Measurements from ENCODE around the gene GABRQ. TPM values are rescaled to one million over a fixed set of nuclear protein-coding genes. Genes with fewer than 3 reads are reported as not detected.

Gene GABRQ
- total and polyA plus RNA-seq, 7 donors, result under 0.01 to 0.06 TPM; not detected in 5

- intact Hi-C loops (cut with DNase I), result no loop called here
- no peak for DNase-seq
- H3K9me3 ChIP-seq, result no peaks in the 10 kb centered on the region
- H3K36me3 ChIP-seq, result no peaks in the 10 kb centered on the region
- H3K27me3 ChIP-seq, result peaks cover 15 to 30% (median 15%) of the 10 kb centered on the region in 3 donors
- TF ChIP-seq POLR2AphosphoS5 (IDR thresholded peaks at IDR 0.05), result no peak
- no peak for TF ChIP-seq POLR2A (IDR thresholded peaks at IDR 0.05)
- TF ChIP-seq EP300 (IDR thresholded peaks at IDR 0.05), result no peak
- TF ChIP-seq CTCF (IDR thresholded peaks at IDR 0.05), result no peak
- no peak overlapping the region for H3K27ac ChIP-seq
- WGBS, 2 donors, result 76 to 77% methylated on average over 7 of the region's 7 CpGs
- H3K4me3 ChIP-seq, result no peak overlapping the region
- no peaks in the 10 kb centered on the region for H3K4me1 ChIP-seq
These were observed 1.7 kb downstream of the GABRQ start for GRCh38 chrX:152639426-152639825.

- Histone ChIP-seq H3K27ac (no peak overlapping the region), H3K4me3 (no peak overlapping the region), H3K27me3 (peaks cover 15 to 30% (median 15%) of the 10 kb centered on the region in 3 donors), H3K4me1 (no peaks in the 10 kb centered on the region), H3K9me3 (no peaks in the 10 kb centered on the region), H3K36me3 (no peaks in the 10 kb centered on the region)
- no peak for TF ChIP-seq POLR2A (IDR thresholded peaks at IDR 0.05)
- no peak for TF ChIP-seq POLR2AphosphoS5 (IDR thresholded peaks at IDR 0.05)
- TF ChIP-seq CTCF (IDR thresholded peaks at IDR 0.05), result no peak
- no peak for TF ChIP-seq EP300 (IDR thresholded peaks at IDR 0.05)
- no peak for DNase-seq
- WGBS, 2 donors, result 82 to 85% methylated on average over 18 of the region's 18 CpGs
- intact Hi-C loops (cut with DNase I), result no loop called here
These were observed 2.5 kb downstream of the GABRQ start for GRCh38 chrX:152640034-152640818.

- Histone ChIP-seq H3K36me3 (no peaks in the 10 kb centered on the region), H3K9me3 (no peaks in the 10 kb centered on the region), H3K4me3 (no peak overlapping the region), H3K4me1 (no peaks in the 10 kb centered on the region), H3K27me3 (peaks cover 15 to 27% (median 15%) of the 10 kb centered on the region in 3 donors), H3K27ac (no peak overlapping the region)
- TF ChIP-seq CTCF (IDR thresholded peaks at IDR 0.05) (no peak), POLR2A (IDR thresholded peaks at IDR 0.05) (no peak), POLR2AphosphoS5 (IDR thresholded peaks at IDR 0.05) (no peak), EP300 (IDR thresholded peaks at IDR 0.05) (no peak)
- no peak for DNase-seq
- WGBS, 2 donors, result 63 to 75% methylated on average over 10 of the region's 10 CpGs
- intact Hi-C loops (cut with DNase I), result no loop called here
These were observed 3.7 kb downstream of the GABRQ start for GRCh38 chrX:152641256-152641875.

GRCh38 chrX:152641996-152642395 lies 4.3 kb downstream of the GABRQ start:
- Histone ChIP-seq H3K9me3 (no peaks in the 10 kb centered on the region), H3K27ac (no peak overlapping the region), H3K4me3 (no peak overlapping the region), H3K4me1 (no peaks in the 10 kb centered on the region), H3K36me3 (no peaks in the 10 kb centered on the region), H3K27me3 (peaks cover 11 to 22% (median 15%) of the 10 kb centered on the region in 3 donors)
- TF ChIP-seq EP300 (IDR thresholded peaks at IDR 0.05), result no peak
- no peak for TF ChIP-seq POLR2AphosphoS5 (IDR thresholded peaks at IDR 0.05)
- no peak for TF ChIP-seq POLR2A (IDR thresholded peaks at IDR 0.05)
- no peak for TF ChIP-seq CTCF (IDR thresholded peaks at IDR 0.05)
- DNase-seq, result no peak
- WGBS, 2 donors, result 59 to 71% methylated on average over 6 of the region's 6 CpGs
- intact Hi-C loops (cut with DNase I), result no loop called here
